MM.1S (cell line): ENCODE results near the gene PRSS8.
A peak's percentile ranks its signal among the peaks of the same experiment; 100 is the strongest.
"Not testable (repeated sequence)": the region's sequence is repeated elsewhere in the genome, so short reads cannot be mapped to it uniquely, and the experiment has no call there.

Experiments used
- DNase-seq: peaks from one replicate; pipeline ENCODE4 v3.0.0-alpha.2; 2015
- H2AFZ ChIP-seq: fragments of 300-600 bp; sonication (generic); 2 replicates; pipeline ENCODE4 v1.6.0; 2016; ENCODE audit warnings: antibody characterized with exemption, low read length
- H3F3A ChIP-seq: fragments of 300-600 bp; sonication (generic); 2 replicates; pipeline ENCODE4 v1.6.1; 2016; ENCODE audit warnings: mild to moderate bottlenecking, antibody characterized with exemption, low read length, moderate library complexity, mixed read lengths; ENCODE audit not compliant: insufficient read depth
- H3K27ac ChIP-seq: fragments of 300-600 bp; sonication (generic); 2 replicates; pipeline ENCODE4 v1.5.1; 2016; ENCODE audit warnings: mild to moderate bottlenecking, low read length
- H3K27me3 ChIP-seq: fragments of 300-600 bp; sonication (generic); replicated peaks from 2 replicates; pipeline ENCODE4 v1.6.0; 2016; ENCODE audit warnings: low read length; ENCODE audit not compliant: insufficient read depth
- H3K36me3 ChIP-seq: fragments of 300-600 bp; sonication (generic); replicated peaks from 2 replicates; pipeline ENCODE4 v1.6.1; 2016; ENCODE audit warnings: mild to moderate bottlenecking, low read length, mixed read lengths; ENCODE audit not compliant: insufficient read depth
- H3K4me1 ChIP-seq: fragments of 300-600 bp; sonication (generic); 2 replicates; pipeline ENCODE4 v1.6.1; 2016; ENCODE audit warnings: low read length, mixed read lengths
- H3K4me2 ChIP-seq: fragments of 300-600 bp; sonication (generic); 2 replicates; pipeline ENCODE4 v1.6.0; 2016; ENCODE audit warnings: low read depth, low read length
- H3K4me3 ChIP-seq: fragments of 300-600 bp; sonication (generic); 2 replicates; pipeline ENCODE4 v1.5.1; 2016; ENCODE audit warnings: low read length, mixed read lengths
- H3K79me2 ChIP-seq: fragments of 300-600 bp; sonication (generic); 2 replicates; pipeline ENCODE4 v1.6.1; 2016; ENCODE audit warnings: mixed run types, low read length, mixed read lengths
- H3K9ac ChIP-seq: fragments of 300-600 bp; sonication (generic); 2 replicates; pipeline ENCODE4 v1.6.1; 2016; ENCODE audit warnings: low read length, mixed read lengths
- H3K9me2 ChIP-seq: fragments of 300-600 bp; sonication (generic); replicated peaks from 2 replicates; pipeline ENCODE4 v1.6.1; 2016; ENCODE audit warnings: mild to moderate bottlenecking, low read length, mixed read lengths; ENCODE audit not compliant: insufficient read depth
- H3K9me3 ChIP-seq: fragments of 300-600 bp; sonication (generic); replicated peaks from 2 replicates; pipeline ENCODE4 v1.6.1; 2016; ENCODE audit warnings: mild to moderate bottlenecking, low read length, mixed read lengths; ENCODE audit not compliant: insufficient read depth
- H4K20me1 ChIP-seq: fragments of 300-600 bp; sonication (generic); 2 replicates; pipeline ENCODE4 v1.6.1; 2016; ENCODE audit warnings: mild to moderate bottlenecking, low read length, moderate library complexity, mixed read lengths; ENCODE audit not compliant: insufficient read depth
- EZH2 ChIP-seq: fragments of 300-600 bp; sonication (generic); optimal IDR thresholded peaks from 2 replicates; pipeline ENCODE3; 2017; ENCODE audit warnings: low read depth, mild to moderate bottlenecking, antibody characterized with exemption, low read length, mixed read lengths
- EZH2phosphoT487 ChIP-seq: fragments of 300-600 bp; sonication (generic); IDR thresholded peaks from 2 replicates; pipeline ENCODE4 v1.6.1; 2018; ENCODE audit warnings: antibody characterized with exemption, low read length
- TF ChIP-seq, protein P1 (sequence below): fragments of 300-600 bp; sonication (generic); IDR thresholded peaks from 2 replicates; pipeline ENCODE4 v1.5.1; 2016; ENCODE audit warnings: antibody characterized with exemption, low read length, mixed read lengths

Gene PRSS8

DNA sequence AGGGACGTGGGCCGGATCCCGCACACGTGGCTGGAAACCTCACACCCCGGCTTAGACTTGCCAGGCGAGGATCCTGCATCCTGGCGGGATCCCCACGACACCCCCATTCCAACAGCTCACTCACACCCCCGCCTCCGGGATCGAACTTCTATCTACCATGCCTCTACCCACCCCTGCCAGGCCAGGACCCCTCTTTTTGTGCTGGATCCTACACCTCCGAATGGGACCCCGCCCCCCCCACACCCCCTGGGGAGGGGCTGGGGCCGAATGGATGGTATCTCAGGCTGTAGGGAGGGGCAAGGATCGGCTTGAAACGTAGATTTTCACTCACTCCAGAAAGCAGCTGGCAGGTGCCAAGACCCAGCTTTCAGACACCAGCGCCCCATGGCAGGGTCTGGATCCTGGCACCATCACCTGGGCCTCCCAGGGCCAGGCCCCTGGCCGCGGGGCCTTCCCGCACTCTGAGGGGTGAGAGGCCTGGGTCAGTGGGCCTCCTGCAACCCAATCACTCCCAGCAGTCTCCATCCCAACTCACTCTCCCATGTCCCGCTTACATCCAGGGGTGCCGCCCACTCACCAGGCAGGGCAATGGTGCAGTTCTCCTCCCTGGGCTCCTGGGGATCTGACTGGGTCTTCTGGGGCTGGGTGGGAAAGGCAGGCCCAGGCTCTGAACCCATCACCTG, 7.6 kb upstream of the PRSS8 start:
- no peak for TF ChIP-seq EZH2phosphoT487
- TF ChIP-seq EZH2: no peak
- TF ChIP-seq, protein P1, sequence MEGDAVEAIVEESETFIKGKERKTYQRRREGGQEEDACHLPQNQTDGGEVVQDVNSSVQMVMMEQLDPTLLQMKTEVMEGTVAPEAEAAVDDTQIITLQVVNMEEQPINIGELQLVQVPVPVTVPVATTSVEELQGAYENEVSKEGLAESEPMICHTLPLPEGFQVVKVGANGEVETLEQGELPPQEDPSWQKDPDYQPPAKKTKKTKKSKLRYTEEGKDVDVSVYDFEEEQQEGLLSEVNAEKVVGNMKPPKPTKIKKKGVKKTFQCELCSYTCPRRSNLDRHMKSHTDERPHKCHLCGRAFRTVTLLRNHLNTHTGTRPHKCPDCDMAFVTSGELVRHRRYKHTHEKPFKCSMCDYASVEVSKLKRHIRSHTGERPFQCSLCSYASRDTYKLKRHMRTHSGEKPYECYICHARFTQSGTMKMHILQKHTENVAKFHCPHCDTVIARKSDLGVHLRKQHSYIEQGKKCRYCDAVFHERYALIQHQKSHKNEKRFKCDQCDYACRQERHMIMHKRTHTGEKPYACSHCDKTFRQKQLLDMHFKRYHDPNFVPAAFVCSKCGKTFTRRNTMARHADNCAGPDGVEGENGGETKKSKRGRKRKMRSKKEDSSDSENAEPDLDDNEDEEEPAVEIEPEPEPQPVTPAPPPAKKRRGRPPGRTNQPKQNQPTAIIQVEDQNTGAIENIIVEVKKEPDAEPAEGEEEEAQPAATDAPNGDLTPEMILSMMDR: no peak
- Histone ChIP-seq H3K9ac (no peak overlapping the region), H3K4me3 (peak overlapping the region; percentile 45; the same call in 1 of the 2 replicates)

GRCh38 chr16:31142109-31143010, 6.8 kb upstream of the PRSS8 start:
- Histone ChIP-seq H3K27me3 (peaks cover 33% of the 10 kb centered on the region), H3K4me1 (peaks cover 8% of the 10 kb centered on the region), H3K79me2 (no peaks in the 10 kb centered on the region), H3K4me3 (peak overlapping the region; percentile 45), H3K36me3 (no peaks in the 10 kb centered on the region), H3F3A (no peaks in the 10 kb centered on the region), H3K9me3 (no peaks in the 10 kb centered on the region), H3K9ac (peak overlapping the region; percentile 10; the same call in 1 of the 2 replicates), H3K27ac (no peak overlapping the region; the same call in 1 of the 2 replicates), H2AFZ (peak overlapping the region; percentile 80), H4K20me1 (no peaks in the 10 kb centered on the region), H3K9me2 (no peaks in the 10 kb centered on the region), H3K4me2 (peak overlapping the region; percentile 83)
- DNase-seq: peak; percentile 98
- no peak for TF ChIP-seq EZH2phosphoT487
- TF ChIP-seq, protein P1: peak; percentile 80

More for the DNA sequence above, 7.6 kb upstream of the PRSS8 start:
- Histone ChIP-seq H3K4me1 (peaks cover 8% of the 10 kb centered on the region), H3K27ac (no peak overlapping the region), H3K27me3 (peaks cover 41% of the 10 kb centered on the region), H3K9me3 (no peaks in the 10 kb centered on the region), H3K79me2 (no peaks in the 10 kb centered on the region), H3F3A (no peaks in the 10 kb centered on the region), H4K20me1 (no peaks in the 10 kb centered on the region), H3K36me3 (no peaks in the 10 kb centered on the region), H2AFZ (peak overlapping the region; percentile 77; the same call in 1 of the 2 replicates), H3K4me2 (peak overlapping the region; percentile 76), H3K9me2 (no peaks in the 10 kb centered on the region)
- DNase-seq: no peak

DNA sequence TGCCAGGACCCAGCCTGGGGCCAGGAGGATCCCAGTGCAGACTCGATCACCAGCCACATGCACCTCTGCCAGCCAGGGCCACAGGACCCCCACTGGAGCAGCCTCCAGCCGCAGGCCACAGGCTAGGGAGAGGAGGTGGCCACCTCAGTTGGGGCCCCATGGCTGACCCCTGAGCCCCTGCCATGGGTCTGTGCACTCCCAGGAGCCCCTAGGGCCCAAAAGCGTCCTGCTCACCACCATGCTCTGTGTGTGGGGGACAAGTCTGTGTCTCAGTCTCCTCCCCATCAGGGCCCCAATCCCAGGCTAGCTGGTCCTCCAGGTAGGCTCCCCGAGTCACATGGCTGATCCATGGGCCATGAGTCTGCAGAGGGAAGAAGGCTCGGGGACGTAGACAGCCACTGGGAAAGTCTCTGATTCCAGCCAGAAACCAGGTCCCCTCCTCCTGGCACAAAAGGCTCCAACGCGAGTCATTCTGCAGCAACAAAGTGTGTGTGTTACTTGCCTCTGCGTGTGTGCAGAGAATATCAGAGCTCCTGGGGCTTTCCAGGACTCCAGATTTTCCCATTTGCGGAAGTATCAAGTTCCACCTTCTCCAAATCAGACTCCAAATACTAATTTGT, 6.1 kb upstream of the PRSS8 start:
- TF ChIP-seq EZH2phosphoT487 (no peak), EZH2 (no peak)
- TF ChIP-seq, protein P1: no peak
- no peaks in the 10 kb centered on the region for H3K9me2 ChIP-seq
- DNase-seq: no peak
- no peak overlapping the region; the same call in 1 of the 2 replicates for H3K27ac ChIP-seq
- peak overlapping the region; percentile 39 for H3K4me3 ChIP-seq
- peak overlapping the region; percentile 80 for H2AFZ ChIP-seq
- H3K79me2 ChIP-seq: no peaks in the 10 kb centered on the region
- peaks cover 26% of the 10 kb centered on the region for H3K27me3 ChIP-seq
- H3K36me3 ChIP-seq: no peaks in the 10 kb centered on the region
- peak overlapping the region; percentile 83 for H3K4me2 ChIP-seq
- H3K9me3 ChIP-seq: no peaks in the 10 kb centered on the region
- peak overlapping the region; percentile 10; the same call in 1 of the 2 replicates for H3K9ac ChIP-seq
- peaks cover 8% of the 10 kb centered on the region for H3K4me1 ChIP-seq
- H4K20me1 ChIP-seq: no peaks in the 10 kb centered on the region
- no peaks in the 10 kb centered on the region for H3F3A ChIP-seq

DNA sequence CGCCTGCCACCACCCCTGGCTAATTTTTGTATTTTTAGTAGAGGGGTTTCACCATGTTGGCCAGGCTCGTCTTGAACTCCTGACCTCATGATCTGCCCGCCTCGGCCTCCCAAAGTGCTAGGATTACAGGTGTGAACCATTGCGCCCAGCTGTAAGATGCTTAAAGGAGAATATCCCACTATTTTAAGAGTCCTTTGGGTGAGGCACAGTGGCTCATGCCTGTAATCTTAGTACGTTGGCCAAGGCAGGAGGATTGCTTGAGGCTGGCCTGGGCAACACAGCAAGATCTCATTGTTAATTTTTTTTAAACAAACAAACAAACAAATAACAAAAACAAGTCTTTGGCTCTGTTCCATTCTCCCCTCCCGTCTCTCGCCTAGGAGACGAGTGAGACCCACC, 5.5 kb upstream of the PRSS8 start:
- H3F3A ChIP-seq, H3K9me3 ChIP-seq, H3K9ac ChIP-seq, H3K4me2 ChIP-seq, H3K4me3 ChIP-seq, DNase-seq, H4K20me1 ChIP-seq, H3K27ac ChIP-seq, H3K9me2 ChIP-seq, H3K36me3 ChIP-seq, H3K4me1 ChIP-seq, H3K79me2 ChIP-seq: not testable (repeated sequence)
- Histone ChIP-seq H3K27me3 (peaks cover 21% of the 10 kb centered on the region), H2AFZ (0 out of 2 replicates have a peak overlapping the region, but pooled peaks have one; percentile 80)
